Fibroblast of skin of left biceps (primary cell): ENCODE measurements around the gene P2RX3.
A peak's percentile ranks its signal among the peaks of the same experiment; 100 is the strongest.
"Not testable (repeated sequence)": the region's sequence is repeated elsewhere in the genome, so short reads cannot be mapped to it uniquely, and the experiment has no call there.

Source experiments
- DNase-seq, 2 experiments: peaks; one replicate each; pipeline ENCODE4 v3.0.0-alpha.2; 2013; ENCODE audit warnings: low read depth in 2 of 2

P2RX3 gene

DNA sequence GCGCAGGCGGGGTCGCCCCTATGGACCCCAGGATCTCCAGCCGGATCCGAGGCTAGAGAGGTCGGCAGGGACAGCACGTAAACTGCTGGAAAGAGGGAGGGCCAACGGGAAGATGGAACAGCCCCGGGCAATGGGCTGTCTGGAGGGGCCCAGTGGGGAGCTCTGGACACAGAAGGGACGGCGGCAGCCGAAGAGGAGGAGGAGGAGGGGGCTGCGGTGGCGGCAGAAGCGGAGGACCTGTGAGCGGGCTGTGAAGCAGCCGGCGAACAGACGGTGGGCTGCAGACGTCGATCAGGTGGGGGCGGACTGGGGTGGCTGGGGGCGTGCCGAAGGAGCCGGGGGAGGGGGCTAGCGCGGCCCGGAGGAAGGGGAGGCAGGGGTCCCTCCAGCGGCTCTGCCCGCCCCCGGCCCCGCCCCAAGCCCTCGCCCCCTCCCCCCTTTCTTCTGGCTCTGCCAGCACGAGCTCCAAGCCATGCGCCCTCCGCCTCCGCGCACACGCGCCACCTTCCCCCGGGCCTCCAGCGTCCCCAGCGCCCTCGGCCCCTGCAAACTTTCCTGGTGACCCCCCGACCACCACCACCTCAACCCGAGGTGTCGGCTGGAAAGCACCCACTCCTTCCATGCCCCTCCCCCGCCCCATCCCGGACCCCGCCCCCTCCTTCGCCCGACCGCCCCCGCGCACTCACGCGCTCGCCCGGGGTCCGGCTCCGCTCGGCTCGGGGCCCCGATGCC is 13.8 kb upstream of the P2RX3 start:
- DNase-seq = no peak

DNA sequence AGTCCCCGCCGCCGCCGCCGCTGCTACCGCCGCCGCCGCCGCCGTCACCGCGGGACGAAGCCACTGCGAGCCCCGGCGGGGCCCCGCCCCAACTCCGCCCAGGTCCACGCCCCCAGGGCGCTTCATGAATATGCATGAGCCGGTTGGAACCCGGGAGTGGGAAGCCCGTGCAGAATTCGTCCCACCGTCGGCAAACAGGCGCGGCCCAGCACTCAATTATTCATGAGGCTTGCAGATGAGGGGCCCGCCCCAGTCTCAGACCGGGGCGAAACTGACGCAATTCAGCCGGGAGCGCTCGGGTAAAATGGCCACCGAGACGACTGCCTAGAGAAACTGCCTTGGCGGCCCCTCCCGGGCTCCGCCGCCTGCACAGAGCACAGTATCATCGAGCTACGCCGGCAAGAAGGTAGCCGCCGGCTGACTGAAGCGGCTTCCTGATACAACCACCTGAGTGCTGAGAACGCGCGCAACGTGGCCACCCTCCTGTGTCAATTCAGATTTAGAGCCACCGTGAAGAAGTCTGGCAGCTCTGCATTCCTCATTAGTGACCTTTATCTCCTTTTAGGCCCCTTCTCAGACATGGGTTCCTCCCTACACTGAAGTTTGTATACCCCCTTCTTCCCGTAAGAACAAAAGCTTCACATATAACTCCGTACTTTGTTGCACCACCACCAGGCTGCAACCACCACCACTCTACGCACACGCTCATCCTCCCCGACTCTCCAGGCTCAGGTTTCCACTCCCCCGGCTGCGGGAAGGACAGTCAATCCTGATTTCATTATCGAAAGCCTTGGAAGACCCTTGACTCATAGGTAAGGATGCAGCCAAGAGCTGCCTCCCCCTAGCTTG is 13.0 kb upstream of the P2RX3 start, which contains the start of gene TNKS1BP1:
Gene TNKS1BP1, minus strand, starts transcription at position 67 of the 849 bp plus-strand sequence. CDS start 3,067 bp downstream, outside the sequence.
- peak; percentile 95 to 96 for DNase-seq

DNA sequence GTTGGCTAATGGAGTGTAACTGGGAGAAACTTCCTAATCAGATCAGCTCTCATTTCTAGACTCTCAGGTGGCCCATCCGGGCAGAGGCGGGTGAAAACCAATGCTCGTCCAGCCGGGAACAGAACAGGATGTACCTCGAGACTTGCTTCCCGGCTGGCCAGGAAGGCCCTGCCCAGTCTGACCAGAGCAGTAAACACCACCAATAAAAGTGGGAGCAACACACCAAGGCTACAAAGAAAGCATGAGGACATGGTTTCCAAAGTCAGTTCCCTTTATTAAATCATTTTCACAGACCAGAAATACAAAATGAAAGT is 12.5 kb upstream of the P2RX3 start:
- DNase-seq = no peak

DNA sequence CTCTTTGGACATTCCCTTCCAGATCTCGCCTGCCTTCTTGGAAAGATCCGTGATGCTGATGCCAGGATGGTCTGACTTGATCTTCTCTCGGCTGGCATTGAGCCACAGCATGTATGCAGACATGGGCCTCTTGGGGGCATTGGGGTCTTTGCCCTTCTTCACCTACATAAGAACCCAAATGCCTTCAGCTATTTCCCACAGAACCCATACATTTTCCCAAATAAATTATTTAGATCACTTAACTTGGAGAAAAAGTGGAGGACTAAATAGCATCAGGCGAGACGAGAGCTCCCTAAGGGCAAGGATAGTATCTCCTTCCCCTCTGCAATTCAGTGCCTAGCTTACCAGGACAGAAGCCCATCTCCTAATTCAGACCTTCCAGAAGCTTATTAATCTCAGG is 10.4 kb upstream of the P2RX3 start:
- no peak for DNase-seq

DNA sequence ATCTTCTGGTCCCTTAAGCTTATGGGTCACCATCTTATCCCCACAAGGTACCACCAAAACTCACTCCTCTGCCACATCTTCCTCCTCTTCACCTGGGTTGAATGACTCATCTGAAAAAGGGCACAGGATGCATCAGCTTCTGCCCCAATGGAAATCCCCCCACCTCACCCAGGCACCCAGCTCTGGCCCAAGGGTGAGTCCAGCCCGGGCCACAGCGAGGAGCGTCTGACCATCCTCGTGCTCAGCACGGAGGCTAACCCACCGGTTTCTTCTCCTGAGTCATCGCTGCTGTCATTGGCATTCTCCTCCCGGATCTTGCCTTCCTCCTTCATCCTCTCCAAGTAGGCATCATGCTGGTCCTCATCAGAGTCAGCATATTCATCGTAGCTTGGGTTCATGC is 8.1 kb upstream of the P2RX3 start:
- no peak for DNase-seq

DNA sequence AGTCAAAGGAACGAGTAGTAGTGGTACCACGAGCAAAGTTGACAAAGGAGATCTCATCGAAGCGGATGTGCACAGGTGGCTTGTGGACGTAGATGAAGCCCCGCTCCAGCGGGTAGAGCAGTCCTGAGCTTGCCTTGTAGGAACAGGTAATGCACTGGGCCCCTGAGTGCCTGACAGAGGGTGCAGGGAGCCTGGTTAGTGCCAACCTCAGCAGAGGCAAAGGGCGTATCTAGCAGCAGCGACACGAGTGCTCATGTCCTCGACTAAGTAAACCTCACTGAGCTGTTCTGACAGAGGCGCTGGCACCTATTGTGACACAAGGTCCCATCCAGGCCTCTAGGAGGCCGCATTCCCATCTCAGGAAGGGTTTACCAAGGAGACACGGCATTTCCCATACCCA is 6.4 kb upstream of the P2RX3 start:
- no peak for DNase-seq

DNA sequence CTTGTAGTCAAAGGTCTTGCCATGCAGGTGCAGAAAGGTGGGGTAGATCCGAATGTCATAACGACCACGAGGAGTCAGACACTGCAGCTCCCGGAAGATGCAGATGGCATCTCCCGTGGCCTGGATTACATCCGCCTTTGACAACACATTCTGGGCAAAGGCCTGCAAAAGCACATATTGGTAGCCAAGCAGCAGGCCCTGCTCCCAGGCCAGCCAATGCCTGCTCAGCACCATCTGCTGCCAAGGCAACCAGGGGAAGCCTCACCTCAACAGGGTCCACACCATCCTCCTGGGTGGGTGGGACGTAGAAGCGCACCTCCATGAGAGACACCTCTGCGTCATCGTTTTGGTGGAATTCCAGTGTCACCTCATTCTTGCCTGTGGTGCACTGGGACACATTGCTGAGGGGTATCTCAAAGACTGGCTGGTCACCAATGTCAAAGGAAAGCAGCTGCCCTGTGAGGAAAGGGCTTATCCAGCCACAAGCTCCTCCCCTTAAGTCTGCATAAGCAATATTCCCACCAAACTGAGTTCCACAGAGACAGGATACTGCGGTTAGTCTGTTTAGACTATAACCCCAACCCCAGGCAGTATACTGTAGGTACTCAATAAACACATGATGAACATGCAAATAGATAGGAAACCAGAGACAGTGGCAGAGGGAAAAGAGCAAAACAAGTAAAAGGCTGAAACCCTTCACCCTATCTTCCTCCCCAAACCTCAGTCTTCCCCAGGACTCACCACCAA is 5.3 kb upstream of the P2RX3 start:
- no peak for DNase-seq

DNA sequence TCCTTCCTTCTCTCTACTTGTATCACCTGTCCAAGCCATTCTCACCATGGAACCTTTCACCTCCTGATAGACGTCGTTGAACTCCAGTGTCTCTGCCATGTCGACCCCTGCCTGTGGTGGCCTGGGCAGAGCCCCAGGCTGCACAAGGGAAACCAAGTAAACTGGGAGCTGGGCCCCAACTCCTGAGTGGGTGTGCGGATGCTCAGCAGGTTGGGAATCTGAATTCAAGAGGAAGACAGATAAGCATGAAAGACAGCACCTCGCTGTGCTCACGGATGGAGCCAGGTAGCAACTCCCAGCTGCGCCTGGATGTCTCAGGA is 3.2 kb upstream of the P2RX3 start:
- DNase-seq = no peak

DNA sequence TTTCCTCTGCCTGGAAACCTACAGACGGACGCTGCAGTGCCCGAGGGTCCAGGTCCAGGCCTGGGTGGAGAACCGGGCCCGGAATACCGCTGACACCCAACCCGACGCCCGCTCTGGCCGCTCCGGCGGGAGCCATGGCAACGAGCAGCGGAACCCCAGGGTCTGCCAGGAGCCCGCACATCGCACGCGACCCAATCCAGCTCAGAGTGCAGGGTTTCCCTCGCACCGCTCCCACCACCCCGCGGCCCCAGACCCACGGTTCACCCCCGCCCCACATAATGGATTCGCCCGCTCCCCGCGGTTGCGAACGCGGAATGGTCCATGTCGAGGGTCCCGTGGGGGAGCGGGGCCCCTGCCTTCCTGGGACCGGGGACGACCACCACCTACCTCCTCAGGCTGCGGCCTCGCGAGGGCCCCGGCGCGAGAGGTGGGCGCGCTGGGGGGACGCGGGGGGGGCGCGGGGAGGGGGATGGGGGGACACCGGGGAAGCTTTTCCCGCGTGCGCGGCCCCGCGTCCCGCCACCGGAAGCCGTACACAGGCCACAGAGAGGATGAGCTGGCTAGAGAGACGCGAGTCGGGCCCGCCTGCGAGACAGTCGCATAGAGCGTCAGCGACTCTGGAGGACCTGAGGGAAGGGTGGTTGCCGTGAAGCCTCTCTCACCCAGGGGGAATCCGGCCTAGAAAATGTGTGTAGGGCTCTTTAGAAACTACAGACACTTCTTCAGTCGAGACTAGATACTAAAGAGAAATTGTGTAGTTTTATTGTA is 2.6 kb upstream of the P2RX3 start, which contains the start of gene SSRP1:
Gene SSRP1, minus strand, starts transcription at position 550 of the 768 bp plus-strand sequence. CDS start 771 bp downstream, outside the sequence.
- peak; percentile 60 to 64 for DNase-seq

DNA sequence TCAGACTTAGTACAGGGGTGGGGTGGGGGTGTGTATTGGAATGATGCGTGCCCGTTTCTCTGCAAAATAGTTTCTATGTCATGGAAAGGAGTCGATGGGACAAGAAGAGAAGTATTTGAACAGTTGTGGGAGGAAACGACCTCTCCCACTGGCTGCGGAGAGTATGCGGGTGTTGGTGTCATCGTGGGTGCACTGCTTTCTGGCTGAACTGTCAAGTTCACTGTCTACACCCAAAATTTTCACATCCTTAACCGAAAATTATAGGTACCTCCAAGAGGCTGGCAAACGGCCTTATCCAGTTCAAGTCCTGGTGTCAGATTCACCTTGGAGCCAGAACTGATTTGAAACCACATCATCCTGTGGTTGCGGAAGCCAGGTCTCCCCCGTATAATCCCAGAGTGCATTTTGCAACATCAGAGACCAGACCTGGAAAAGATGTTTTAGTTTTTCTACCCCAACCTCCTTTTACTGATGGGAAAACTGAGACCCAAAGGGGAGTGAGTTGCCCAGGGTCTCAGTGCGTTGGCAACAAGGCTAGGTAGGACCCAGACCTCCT is 2.0 kb upstream of the P2RX3 start:
- no peak for DNase-seq

DNA sequence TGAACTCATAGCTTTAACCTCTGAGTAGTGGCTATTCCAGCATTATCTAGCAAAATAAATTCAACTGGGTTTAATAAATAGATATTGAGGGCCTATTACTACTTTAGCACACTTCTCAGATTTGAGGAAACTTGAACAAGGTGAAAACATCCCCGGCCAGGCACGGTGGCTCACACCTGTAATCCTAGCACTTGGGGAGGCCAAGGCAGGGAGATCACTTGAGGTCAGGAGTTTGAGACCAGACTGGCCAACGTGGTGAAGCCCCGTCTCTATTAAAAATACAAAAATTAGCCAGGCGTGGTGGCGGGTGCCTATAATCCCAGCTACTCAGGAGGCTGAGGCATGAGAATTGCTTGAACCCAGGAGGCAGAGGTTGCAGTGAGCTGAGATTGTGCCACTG is 1.3 kb upstream of the P2RX3 start:
- not testable (repeated sequence) for DNase-seq

DNA sequence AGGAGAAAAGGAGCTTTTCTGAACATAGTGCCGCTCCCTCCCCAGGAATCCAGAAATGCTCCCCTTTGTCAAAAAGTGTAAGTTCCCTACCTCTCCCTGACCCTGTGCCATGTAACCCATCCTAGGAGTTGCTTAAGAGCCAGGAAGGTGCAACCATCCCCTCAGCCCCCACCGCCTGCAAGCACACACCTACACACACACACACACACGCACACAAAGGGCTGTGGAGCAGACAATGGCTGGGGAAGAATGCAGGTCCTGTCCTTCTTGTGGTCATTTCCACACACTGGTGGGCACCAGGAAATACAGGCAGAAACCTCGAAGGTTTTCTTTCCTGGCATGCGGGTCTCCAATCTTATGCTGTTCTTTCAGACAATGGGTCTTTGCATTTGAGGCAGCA is 1.2 kb downstream of the P2RX3 start:
- no peak for DNase-seq

DNA sequence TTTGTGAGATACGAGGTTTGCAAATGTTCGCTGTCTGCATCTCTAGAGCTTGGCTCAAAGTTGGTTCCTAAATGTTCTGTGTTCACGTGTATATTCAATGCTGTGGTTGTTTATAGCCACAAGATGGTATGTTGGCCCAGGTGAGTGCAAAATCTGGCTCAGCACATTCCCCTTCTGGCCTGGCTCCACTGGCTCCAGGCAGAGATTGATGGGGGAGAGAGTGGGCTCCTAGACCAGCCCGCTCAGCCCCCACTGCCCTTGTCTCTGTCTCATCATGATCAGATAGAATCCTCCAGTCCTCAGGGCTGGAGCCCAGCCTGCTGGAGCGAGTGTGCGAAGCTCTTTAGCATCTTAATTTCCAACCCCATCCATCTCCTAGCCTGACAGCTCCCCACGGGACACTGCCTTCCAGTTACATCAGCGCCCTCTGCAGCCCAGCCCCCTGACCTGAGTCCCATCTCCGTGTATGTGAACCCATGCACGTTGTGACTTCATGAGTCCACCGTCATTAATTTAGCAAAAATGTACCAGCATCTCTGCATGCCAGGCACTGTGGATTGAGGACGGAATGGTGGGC is 2.0 kb downstream of the P2RX3 start:
- no peak for DNase-seq

DNA sequence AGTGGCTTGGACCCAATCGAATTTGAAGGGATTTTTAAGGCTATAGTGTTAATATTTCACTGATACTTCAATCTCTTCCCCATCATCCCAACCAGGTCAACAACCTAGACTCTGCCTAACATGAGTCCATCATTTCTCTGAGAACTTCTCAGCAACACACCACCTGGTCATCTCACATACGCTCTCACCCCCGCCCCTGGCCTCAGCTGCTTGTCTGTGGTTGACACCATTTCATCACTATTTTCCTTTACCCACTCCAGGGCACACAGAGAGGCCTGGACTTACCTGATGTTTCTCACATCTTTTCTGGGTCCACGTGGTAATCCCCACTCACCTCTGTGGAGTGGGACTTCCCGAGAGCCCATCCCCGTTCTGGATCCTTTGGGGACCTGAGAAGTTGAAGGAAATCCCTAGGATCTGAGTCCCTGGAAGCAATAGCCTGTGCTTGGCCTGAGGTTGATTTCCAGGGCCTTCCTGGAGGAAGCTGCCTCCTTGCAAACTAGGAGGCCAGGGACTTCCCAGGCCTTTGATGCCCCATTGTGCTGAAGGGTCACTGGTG is 3.2 kb downstream of the P2RX3 start:
- DNase-seq = no peak

DNA sequence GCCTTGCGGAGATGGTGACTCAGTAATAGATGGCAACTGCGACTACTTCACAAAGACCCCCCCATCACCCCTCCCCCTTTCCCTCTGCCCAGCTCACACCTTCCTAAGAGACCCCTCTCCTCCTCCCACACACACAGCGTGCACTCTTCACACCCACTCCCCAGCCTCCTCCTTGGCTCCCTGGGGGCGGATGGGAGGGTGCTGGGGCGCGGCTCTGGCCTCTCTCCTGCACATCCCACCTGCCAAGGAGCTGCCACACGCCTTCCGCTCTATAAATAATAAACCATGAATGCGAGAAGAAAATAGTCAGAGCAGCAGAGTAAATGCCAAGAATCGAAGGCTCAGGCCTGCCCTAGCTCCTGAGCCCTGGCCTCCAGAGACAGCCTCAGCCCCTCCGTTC is 4.5 kb downstream of the P2RX3 start:
- no peak for DNase-seq

DNA sequence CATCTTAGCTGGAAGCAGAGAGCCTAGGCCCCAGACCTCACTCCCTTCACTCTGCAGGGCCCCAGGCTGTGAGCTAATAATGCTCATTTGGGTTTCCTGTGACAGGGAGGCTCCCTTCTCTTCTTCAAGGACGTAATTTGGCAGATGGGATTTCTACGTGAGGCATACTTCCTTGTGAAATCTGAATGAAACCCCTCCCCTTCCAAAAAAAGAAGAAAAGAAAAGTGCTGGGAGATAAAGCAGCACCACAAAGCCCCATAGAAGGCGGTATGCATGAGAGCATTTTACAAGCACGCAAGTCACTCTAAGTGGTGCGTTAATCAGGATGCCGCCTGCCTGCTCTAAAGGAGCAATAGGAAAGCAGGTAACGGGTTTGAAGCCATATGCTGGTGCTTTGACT is 5.7 kb downstream of the P2RX3 start:
- no peak for DNase-seq

DNA sequence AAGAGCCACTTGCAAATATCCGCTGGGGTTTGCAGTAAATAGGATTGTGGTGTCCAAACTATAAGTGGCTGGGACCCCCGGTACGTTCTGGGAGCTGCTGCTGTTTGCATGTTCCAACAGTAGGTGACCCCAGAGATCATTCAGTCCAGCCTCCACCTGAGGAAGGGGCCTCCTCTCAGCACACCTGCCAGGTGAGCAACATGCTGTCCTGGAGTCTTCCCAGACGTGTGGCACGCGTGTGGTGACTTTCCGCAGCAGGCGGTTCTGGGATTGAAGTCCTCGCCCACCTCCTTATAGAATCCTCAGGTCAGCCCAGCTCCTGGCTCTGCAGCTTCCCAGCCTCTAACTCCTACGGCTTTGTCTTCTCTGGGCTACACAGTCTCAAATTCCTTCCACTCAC is 6.7 kb downstream of the P2RX3 start:
- DNase-seq = no peak

DNA sequence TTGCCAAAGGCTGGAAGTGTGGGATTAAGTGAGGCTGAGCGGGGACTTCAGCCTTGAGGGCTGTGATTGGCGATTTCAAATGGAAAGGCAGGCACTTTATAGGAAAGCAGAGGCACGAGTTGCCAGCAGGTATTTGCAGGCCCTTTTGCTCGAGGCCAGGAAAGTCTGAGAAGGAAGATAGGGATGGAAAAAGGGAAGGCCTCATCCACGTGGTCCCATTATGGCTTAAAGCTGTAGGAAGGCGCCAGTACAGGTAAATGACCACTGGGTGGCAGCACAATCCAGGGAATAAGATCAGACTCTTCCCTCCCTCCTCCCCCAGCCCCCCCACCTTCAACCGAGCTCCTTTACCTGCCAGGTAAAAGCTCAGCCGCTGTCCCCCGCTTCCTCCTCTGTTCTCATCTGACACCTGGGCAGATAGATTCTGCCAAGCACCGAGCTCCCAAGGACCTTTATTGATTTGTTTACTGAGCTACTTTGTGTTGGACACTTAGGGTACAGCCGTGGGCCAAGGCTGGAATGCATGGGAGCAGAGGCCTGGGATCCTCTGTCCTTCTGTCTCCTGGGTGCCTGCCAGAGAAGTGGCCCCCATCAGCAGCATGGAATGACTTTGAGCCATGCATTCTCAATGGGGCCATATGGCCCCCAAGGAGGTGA is 7.5 kb downstream of the P2RX3 start:
- DNase-seq = no peak

DNA sequence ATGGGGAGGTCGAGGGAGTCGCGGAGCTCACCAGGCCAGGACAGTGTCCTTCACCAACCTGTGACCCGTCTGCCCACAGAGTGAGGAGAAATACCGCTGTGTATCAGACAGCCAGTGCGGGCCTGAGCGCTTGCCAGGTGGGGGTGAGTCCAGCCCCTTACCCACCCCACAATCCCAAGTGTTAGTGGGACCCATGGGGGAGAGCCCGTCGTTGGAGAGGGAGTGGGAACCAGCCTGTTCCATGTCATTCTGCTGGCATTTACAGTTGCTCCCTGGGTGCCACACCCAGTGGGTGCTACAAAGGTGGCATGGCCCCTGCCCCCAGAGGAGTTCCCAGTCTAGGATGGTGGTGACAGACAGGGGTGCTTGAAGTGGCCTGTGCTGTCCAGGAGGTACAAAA is 9.2 kb downstream of the P2RX3 start:
- DNase-seq = no peak

DNA sequence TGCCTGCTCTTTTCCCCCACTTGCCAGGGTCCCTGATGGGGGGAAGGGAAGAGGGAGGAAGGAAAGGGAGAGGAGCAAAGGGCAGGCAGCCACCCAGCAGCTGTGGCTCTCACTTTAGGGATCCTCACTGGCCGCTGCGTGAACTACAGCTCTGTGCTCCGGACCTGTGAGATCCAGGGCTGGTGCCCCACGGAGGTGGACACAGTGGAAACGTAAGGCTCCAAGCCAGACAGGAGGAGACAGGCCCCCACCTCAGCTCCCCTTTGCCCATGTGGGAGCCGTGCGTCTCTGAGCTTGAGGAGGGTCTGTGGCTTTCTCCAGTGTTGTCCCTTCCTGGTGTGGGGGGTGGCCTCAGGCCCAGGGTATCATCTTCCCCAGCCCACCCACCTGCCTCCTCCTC is 9.9 kb downstream of the P2RX3 start:
- DNase-seq = no peak
